ENCODE measurements around the gene PRIMPOL. TPM values are rescaled to one million over a fixed set of nuclear protein-coding genes. Genes with fewer than 3 reads are reported as not detected.

Gene PRIMPOL
- total RNA-seq, 1 experiment from 2014 or later = 7.9 TPM

DNA sequence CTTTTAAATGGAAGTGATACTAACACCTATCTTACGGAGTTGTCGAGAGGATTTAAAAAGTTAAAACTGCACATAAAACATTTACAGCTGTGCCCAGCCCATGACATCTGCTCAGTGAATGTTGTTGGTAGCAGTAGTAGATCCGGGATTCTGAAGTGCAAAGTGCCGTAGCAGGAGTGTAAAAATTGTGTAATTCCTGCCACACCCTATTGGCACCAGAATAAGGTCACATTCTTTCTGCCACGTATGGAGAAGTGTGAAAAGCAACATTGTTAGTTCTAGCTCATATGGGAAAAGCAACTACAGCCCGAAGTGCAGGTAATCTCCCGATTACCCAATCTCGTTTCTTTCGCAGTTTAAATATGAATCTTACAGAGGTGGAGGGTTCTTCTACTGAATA lies 31.2 kb downstream of the PRIMPOL start:
- no peak for TF ChIP-seq CTCF (IDR thresholded peaks at IDR 0.05; ENCODE audit: insufficient read depth in 1 of 2, low read depth in 1 of 2, low read length in 1 of 2, severe bottlenecking in 1 of 2, unreplicated experiment in 1 of 2)
- Mint-ChIP-seq H3K4me1 (ENCODE audit: low read depth, unreplicated experiment) (no peaks in the 10 kb centered on the region), H3K36me3 (ENCODE audit: insufficient read depth, unreplicated experiment) (no peaks in the 10 kb centered on the region), H3K27me3 (ENCODE audit: insufficient read depth, unreplicated experiment) (no peaks in the 10 kb centered on the region), H3K4me3 (ENCODE audit: unreplicated experiment) (no peak overlapping the region), H3K9me3 (ENCODE audit: unreplicated experiment) (no peaks in the 10 kb centered on the region), H3K27ac (ENCODE audit: unreplicated experiment) (no peak overlapping the region)
- intact Hi-C loops (cut with micrococcal nuclease; ENCODE audit: unreplicated experiment) = no loop called here
- H3K4me1 ChIP-seq = no peaks in the 10 kb centered on the region
- no TSS peak for BruUV-seq (replicated peaks)
- no peaks in the 10 kb centered on the region for H3K9me3 ChIP-seq
- DNase-seq = no peak
- no peaks in the 10 kb centered on the region; the same call in 1 of the 2 replicates for H3K36me3 ChIP-seq (ENCODE audit: control insufficient read depth, insufficient read depth, low read length)
- H3K27me3 ChIP-seq (replicated peaks; ENCODE audit: control insufficient read depth, insufficient read depth, low read length) = no peaks in the 10 kb centered on the region
- no peak overlapping the region for H3K4me3 ChIP-seq (ENCODE audit: low read depth, low read length)
- POLR2A ChIA-PET = no interaction called here
- CTCF ChIA-PET = interaction anchor here (0.5 kb wide), 1 partner anchor 31 kb away, joined by 3 read pairs; the partner anchor contains the start of genes CASP3 and PRIMPOL

GRCh38 chr4:184681916-184682315 lies 32.4 kb downstream of the PRIMPOL start:
- POLR2A ChIA-PET = no interaction called here
- Histone ChIP-seq H3K4me1 (no peaks in the 10 kb centered on the region), H3K27me3 (replicated peaks; ENCODE audit: control insufficient read depth, insufficient read depth, low read length) (no peaks in the 10 kb centered on the region), H3K9me3 (no peaks in the 10 kb centered on the region), H3K36me3 (ENCODE audit: control insufficient read depth, insufficient read depth, low read length) (no peaks in the 10 kb centered on the region; the same call in 1 of the 2 replicates), H3K4me3 (ENCODE audit: low read depth, low read length) (no peak overlapping the region)
- intact Hi-C loops (cut with micrococcal nuclease; ENCODE audit: unreplicated experiment) = no loop called here
- Mint-ChIP-seq H3K27me3 (ENCODE audit: insufficient read depth, unreplicated experiment) (no peaks in the 10 kb centered on the region), H3K9me3 (ENCODE audit: unreplicated experiment) (no peaks in the 10 kb centered on the region), H3K27ac (ENCODE audit: unreplicated experiment) (no peak overlapping the region), H3K4me1 (ENCODE audit: low read depth, unreplicated experiment) (no peaks in the 10 kb centered on the region), H3K36me3 (ENCODE audit: insufficient read depth, unreplicated experiment) (no peaks in the 10 kb centered on the region), H3K4me3 (ENCODE audit: unreplicated experiment) (no peak overlapping the region)
- DNase-seq = no peak
- BruUV-seq (replicated peaks) = no TSS peak
- CTCF ChIA-PET = no interaction called here
- no peak for TF ChIP-seq CTCF (IDR thresholded peaks at IDR 0.05; ENCODE audit: insufficient read depth in 1 of 2, low read depth in 1 of 2, low read length in 1 of 2, severe bottlenecking in 1 of 2, unreplicated experiment in 1 of 2)

- no peak for DNase-seq
- ChIA-PET POLR2A (no interaction called here), CTCF (no interaction called here)
- Mint-ChIP-seq H3K4me3 (ENCODE audit: unreplicated experiment) (no peak overlapping the region), H3K27me3 (ENCODE audit: insufficient read depth, unreplicated experiment) (no peaks in the 10 kb centered on the region), H3K36me3 (ENCODE audit: insufficient read depth, unreplicated experiment) (peaks cover 7% of the 10 kb centered on the region), H3K9me3 (ENCODE audit: unreplicated experiment) (no peaks in the 10 kb centered on the region), H3K4me1 (ENCODE audit: low read depth, unreplicated experiment) (no peaks in the 10 kb centered on the region), H3K27ac (ENCODE audit: unreplicated experiment) (no peak overlapping the region)
- BruUV-seq (replicated peaks) = no TSS peak
- H3K27me3 ChIP-seq (replicated peaks; ENCODE audit: control insufficient read depth, insufficient read depth, low read length) = no peaks in the 10 kb centered on the region
- H3K4me1 ChIP-seq = no peaks in the 10 kb centered on the region
- no peak overlapping the region for H3K4me3 ChIP-seq (ENCODE audit: low read depth, low read length)
- H3K9me3 ChIP-seq = no peaks in the 10 kb centered on the region
- intact Hi-C loops (cut with micrococcal nuclease; ENCODE audit: unreplicated experiment) = no loop called here
- no peaks in the 10 kb centered on the region; the same call in 1 of the 2 replicates for H3K36me3 ChIP-seq (ENCODE audit: control insufficient read depth, insufficient read depth, low read length)
- TF ChIP-seq CTCF (IDR thresholded peaks at IDR 0.05; ENCODE audit: insufficient read depth in 1 of 2, low read depth in 1 of 2, low read length in 1 of 2, severe bottlenecking in 1 of 2, unreplicated experiment in 1 of 2) = no peak
Observed at GRCh38 chr4:184684491-184685189, 35.1 kb downstream of the PRIMPOL start.
